ENCODE measurements around the gene HOGA1.
"Not testable (repeated sequence)": the region's sequence is repeated elsewhere in the genome, so short reads cannot be mapped to it uniquely, and the experiment has no call there.

HOGA1 gene

GRCh38 chr10:97640868-97641811, 57.0 kb downstream of the HOGA1 start:
- DNase-seq (ENCODE audit: low read depth) = peak; percentile 74
- H3K4me3 ChIP-seq (ENCODE audit: low read depth, low read length) = peak overlapping the region; percentile 64
- TF ChIP-seq POLR2A (IDR thresholded peaks at IDR 0.05; ENCODE audit: extremely low read depth, insufficient read length) (no peak), MAX (IDR thresholded peaks at IDR 0.05; ENCODE audit: low read depth, low read length) (no peak), MYC (IDR thresholded peaks at IDR 0.05; ENCODE audit: low read depth, low read length) (no peak), CTCF (IDR thresholded peaks at IDR 0.05; ENCODE audit: low read depth, low read length) (no peak)

- not testable (repeated sequence) for DNase-seq (ENCODE audit: low read depth)
Measured at GRCh38 chr10:97642471-97643159, 58.4 kb downstream of the HOGA1 start.

GRCh38 chr10:97643441-97643985, 59.3 kb downstream of the HOGA1 start:
- no peak overlapping the region for H3K4me3 ChIP-seq (ENCODE audit: low read depth, low read length)
- DNase-seq (ENCODE audit: low read depth) = no peak
- no peak for TF ChIP-seq MAX (IDR thresholded peaks at IDR 0.05; ENCODE audit: low read depth, low read length)
- TF ChIP-seq CTCF (IDR thresholded peaks at IDR 0.05; ENCODE audit: low read depth, low read length) = no peak
- TF ChIP-seq POLR2A (IDR thresholded peaks at IDR 0.05; ENCODE audit: extremely low read depth, insufficient read length) = no peak
- no peak for TF ChIP-seq MYC (IDR thresholded peaks at IDR 0.05; ENCODE audit: low read depth, low read length)

More at GRCh38 chr10:97642471-97643159, 58.4 kb downstream of the HOGA1 start:
- H3K4me3 ChIP-seq (ENCODE audit: low read depth, low read length) = not testable (repeated sequence)

GRCh38 chr10:97644936-97645335, 60.7 kb downstream of the HOGA1 start:
- TF ChIP-seq MAX (IDR thresholded peaks at IDR 0.05; ENCODE audit: low read depth, low read length) = no peak
- TF ChIP-seq POLR2A (IDR thresholded peaks at IDR 0.05; ENCODE audit: extremely low read depth, insufficient read length) = no peak
- no peak for TF ChIP-seq CTCF (IDR thresholded peaks at IDR 0.05; ENCODE audit: low read depth, low read length)
- no peak for DNase-seq (ENCODE audit: low read depth)
- no peak overlapping the region for H3K4me3 ChIP-seq (ENCODE audit: low read depth, low read length)

GRCh38 chr10:97647556-97647955, 63.4 kb downstream of the HOGA1 start:
- no peak for TF ChIP-seq CTCF (IDR thresholded peaks at IDR 0.05; ENCODE audit: low read depth, low read length)
- H3K4me3 ChIP-seq (ENCODE audit: low read depth, low read length) = no peak overlapping the region
- peak; percentile 33 for DNase-seq (ENCODE audit: low read depth)

- H3K4me3 ChIP-seq (ENCODE audit: low read depth, low read length) = no peak overlapping the region
- DNase-seq (ENCODE audit: low read depth) = peak; percentile 48
- no peak for TF ChIP-seq POLR2A (IDR thresholded peaks at IDR 0.05; ENCODE audit: extremely low read depth, insufficient read length)
- no peak for TF ChIP-seq MYC (IDR thresholded peaks at IDR 0.05; ENCODE audit: low read depth, low read length)
- no peak for TF ChIP-seq CTCF (IDR thresholded peaks at IDR 0.05; ENCODE audit: low read depth, low read length)
- TF ChIP-seq MAX (IDR thresholded peaks at IDR 0.05; ENCODE audit: low read depth, low read length) = no peak
Measured at GRCh38 chr10:97648562-97649404, 64.6 kb downstream of the HOGA1 start.

GRCh38 chr10:97649405-97649750, 65.2 kb downstream of the HOGA1 start:
- DNase-seq (ENCODE audit: low read depth); H3K4me3 ChIP-seq (ENCODE audit: low read depth, low read length): not testable (repeated sequence)
